H1 (cell line): Measurements from ENCODE around the gene LDLR. TPM values are rescaled to one million over a fixed set of nuclear protein-coding genes. Genes with fewer than 3 reads are reported as not detected.

Source experiments
- CTCF ChIA-PET: fragments of 300-600 bp; sonication (Branson Sonifier 250); formaldehyde crosslinking; loops from one replicate; lab custom pipeline; 2021; ENCODE audit not compliant: partially characterized antibody; lab: Charles Lee
- POLR2A ChIA-PET: fragments of 300-600 bp; sonication (Branson Sonifier 250); formaldehyde crosslinking; loops from one replicate; lab custom pipeline; 2021; ENCODE audit warnings: inconsistent platforms; ENCODE audit not compliant: partially characterized antibody; lab: Charles Lee
- DNase-seq, 2 experiments: peaks; one replicate each; pipeline versions ENCODE4 v3.0.0 to v3.0.0-alpha.2; 2010 to 2022; ENCODE audit warnings: low spot score in 2 of 2, low read depth in 1 of 2, mixed read lengths in 1 of 2
- FAIRE-seq: peaks from 2 replicates; lab custom pipeline; 2011; peaks lifted over from hg19 to GRCh38; lab: Jason Lieb, UNC
- H2AFZ ChIP-seq: 2 replicates; pipeline ENCODE4 v1.8.1; 2012; ENCODE audit warnings: low read length, inconsistent platforms
- H2AK5ac ChIP-seq: 2 replicates; pipeline ENCODE4 v1.6.1; 2013; ENCODE audit warnings: low read depth, low read length
- H2BK120ac ChIP-seq: replicated peaks from 2 replicates; pipeline ENCODE3; 2013; ENCODE audit warnings: low read depth, low read length, inconsistent platforms
- H2BK12ac ChIP-seq: 2 replicates; pipeline ENCODE4 v1.6.1; 2013; ENCODE audit warnings: low read depth, low read length
- H2BK15ac ChIP-seq: 2 replicates; pipeline ENCODE4 v1.6.1; 2013; ENCODE audit warnings: low read length
- H2BK20ac ChIP-seq: 2 replicates; pipeline ENCODE4 v1.6.1; 2013; ENCODE audit warnings: low read length
- H2BK5ac ChIP-seq: 2 replicates; pipeline ENCODE4 v1.6.1; 2013; ENCODE audit warnings: low read depth, low read length
- H3K14ac ChIP-seq: 2 replicates; pipeline ENCODE4 v1.6.1; 2013; ENCODE audit warnings: inconsistent platforms; ENCODE audit not compliant: insufficient read length
- H3K18ac ChIP-seq: 2 replicates; pipeline ENCODE4 v1.6.1; 2013; ENCODE audit warnings: low read length; ENCODE audit errors: extremely low read depth
- H3K23ac ChIP-seq: 2 replicates; pipeline ENCODE4 v1.6.1; 2013; ENCODE audit warnings: inconsistent platforms; ENCODE audit not compliant: insufficient read length
- H3K23me2 ChIP-seq: 2 replicates; pipeline ENCODE4 v1.6.1; 2013; ENCODE audit warnings: low read depth, low read length
- H3K27ac ChIP-seq: 2 replicates; pipeline ENCODE4 v1.6.1; 2011; ENCODE audit warnings: low read depth, low read length, inconsistent platforms
- H3K27me3 ChIP-seq, 4 experiments: replicated peaks in 1 of 4; 1 replicate in 1 of 4; 2 replicates in 3 of 4; pipeline versions ENCODE4 v1.6.1 to v1.8.1; 2011 to 2013; ENCODE audit warnings: low read length in 3 of 4, mild to moderate bottlenecking in 3 of 4, inconsistent platforms in 2 of 4, mixed read lengths in 2 of 4, moderate library complexity in 1 of 4; ENCODE audit not compliant: control insufficient read depth in 3 of 4, insufficient read depth in 3 of 4; ENCODE audit errors: extremely low read depth in 1 of 4
- H3K36me3 ChIP-seq, 4 experiments: 2 replicates each; pipeline versions ENCODE4 v1.6.1 to v1.8.1; 2011 to 2013; ENCODE audit warnings: mild to moderate bottlenecking in 4 of 4, low read length in 3 of 4, moderate library complexity in 2 of 4, control low read depth in 1 of 4, inconsistent platforms in 1 of 4; ENCODE audit not compliant: insufficient read depth in 4 of 4, control insufficient read depth in 2 of 4
- H3K4ac ChIP-seq: replicated peaks from 2 replicates; pipeline ENCODE3; 2013; ENCODE audit warnings: low read length, low read depth, mixed read lengths, inconsistent platforms; ENCODE audit not compliant: insufficient read length
- H3K4me1 ChIP-seq, 4 experiments: replicated peaks in 1 of 4; 1 replicate in 1 of 4; 2 replicates in 3 of 4; pipeline versions ENCODE4 v1.6.1 to v1.8.1; 2011 to 2013; ENCODE audit warnings: low read length in 3 of 4, inconsistent platforms in 2 of 4, mixed read lengths in 1 of 4; ENCODE audit not compliant: insufficient read depth in 4 of 4, control insufficient read depth in 3 of 4
- H3K4me2 ChIP-seq, 2 experiments: 2 replicates each; pipeline versions ENCODE4 v1.6.1 to v1.8.1; 2011 to 2013; ENCODE audit warnings: low read depth in 2 of 2, low read length in 2 of 2, control low read depth in 1 of 2, inconsistent platforms in 1 of 2, mild to moderate bottlenecking in 1 of 2; ENCODE audit not compliant: insufficient read depth in 1 of 2
- H3K4me3 ChIP-seq, 4 experiments: fragments of 200-600, 300-600 bp in 1 of 4; sonication (generic), shearing (Covaris generic), sonication (Bioruptor Twin) in 1 of 4; 2 replicates each; pipeline versions ENCODE4 v1.5.1 to v1.8.1; 2011 to 2016; ENCODE audit warnings: low read length in 4 of 4, low read depth in 3 of 4, control low read depth in 2 of 4, inconsistent platforms in 2 of 4, mild to moderate bottlenecking in 2 of 4, mixed read lengths in 1 of 4, moderate library complexity in 1 of 4; ENCODE audit not compliant: insufficient read depth in 2 of 4; ENCODE audit errors: extremely low read depth in 1 of 4
- H3K56ac ChIP-seq: replicated peaks from 2 replicates; pipeline ENCODE3; 2013; ENCODE audit warnings: low read depth, mild to moderate bottlenecking, mixed read lengths, low read length, inconsistent platforms; ENCODE audit not compliant: insufficient read length
- H3K79me1 ChIP-seq: 2 replicates; pipeline ENCODE4 v1.6.1; 2013; ENCODE audit warnings: low read depth, low read length, control low read depth
- H3K79me2 ChIP-seq, 2 experiments: 2 replicates each; pipeline versions ENCODE4 v1.6.1 to v1.8.1; 2012 to 2013; ENCODE audit warnings: low read length in 2 of 2, mild to moderate bottlenecking in 2 of 2, inconsistent platforms in 1 of 2; ENCODE audit not compliant: insufficient read depth in 2 of 2, control insufficient read depth in 1 of 2
- H3K9ac ChIP-seq, 4 experiments: replicated peaks in 1 of 4; 1 replicate in 1 of 4; 2 replicates in 3 of 4; pipeline versions ENCODE4 v1.6.1 to v1.8.1; 2011 to 2013; ENCODE audit warnings: low read depth in 3 of 4, low read length in 3 of 4, control low read depth in 2 of 4, mild to moderate bottlenecking in 2 of 4, moderate library complexity in 2 of 4, inconsistent platforms in 1 of 4; ENCODE audit errors: extremely low read depth in 1 of 4
- H3K9me3 ChIP-seq, 2 experiments: 2 replicates each; pipeline versions ENCODE4 v1.6.1 to v1.8.1; 2012 to 2013; ENCODE audit warnings: mild to moderate bottlenecking in 2 of 2, moderate library complexity in 2 of 2, control low read depth in 1 of 2, inconsistent platforms in 1 of 2, low read depth in 1 of 2, low read length in 1 of 2, mixed read lengths in 1 of 2; ENCODE audit not compliant: insufficient read depth in 2 of 2
- H4K20me1 ChIP-seq, 2 experiments: replicated peaks in 1 of 2; 2 replicates each; pipeline versions ENCODE3 to v1.8.1; 2011 to 2013; ENCODE audit warnings: inconsistent platforms in 2 of 2, low read length in 2 of 2, mild to moderate bottlenecking in 1 of 2; ENCODE audit not compliant: insufficient read depth in 2 of 2, control insufficient read depth in 1 of 2
- H4K5ac ChIP-seq: 2 replicates; pipeline ENCODE4 v1.6.1; 2013; ENCODE audit warnings: low read length, low read depth, mixed read lengths, inconsistent platforms; ENCODE audit not compliant: insufficient read length
- H4K8ac ChIP-seq: 2 replicates; pipeline ENCODE4 v1.8.0; 2013; ENCODE audit warnings: mild to moderate bottlenecking, moderate library complexity, low read length, inconsistent platforms; ENCODE audit not compliant: insufficient read depth; ENCODE audit errors: extremely low read depth
- H4K91ac ChIP-seq: replicated peaks from 2 replicates; pipeline ENCODE3; 2013; ENCODE audit warnings: low read length, mixed read lengths, inconsistent platforms; ENCODE audit not compliant: insufficient read length
- ASH2L ChIP-seq: fragments of 200-600, 300-600 bp; sonication (generic); IDR thresholded peaks from one replicate; pipeline ENCODE4 v1.7.1; 2017; ENCODE audit warnings: low read length
- POLR2AphosphoS5 ChIP-seq: IDR thresholded peaks from 2 replicates; pipeline ENCODE4 v1.6.1; 2011; ENCODE audit warnings: low read depth, low read length
- WGBS, 2 experiments: shearing (Covaris generic) in 1 of 2; methylation state at CpG; one replicate each; pipeline versions ENCODE4 v1.1.6 to v1.1.7; 2013 to 2015; ENCODE audit warnings: low lambda C conversion rate in 2 of 2, mixed read lengths in 2 of 2, inconsistent platforms in 1 of 2, low coverage in 1 of 2, missing lambda C conversion rate in 1 of 2; ENCODE audit not compliant: insufficient replicate concordance in 2 of 2, insufficient coverage in 1 of 2, insufficient read length in 1 of 2; ENCODE audit errors: extremely low coverage in 1 of 2, missing lambda C conversion rate in 1 of 2; 5-methylcytosine and 5-hydroxymethylcytosine counted together
- polyA plus RNA-seq, 7 experiments: library from polyadenylated mRNA; depleted of rRNA in 3 of 7; stranded (reverse) in 5 of 7; unstranded in 2 of 7; fragments of >200 nt in 5 of 7; fragments of 200-250 nt in 2 of 7; gene quantifications; 1 replicate in 5 of 7; 2 replicates in 1 of 7; 4 replicates in 1 of 7; pipeline versions ENCODE4 v1.2.1 to v1.2.3, GENCODE V29; 2011 to 2013; ENCODE audit warnings: missing spikeins in 2 of 7, mixed read lengths in 2 of 7
- total RNA-seq: library from RNA; stranded (reverse); fragmentation: NEBNext Ultra II Directional; extraction: Animal tissue kit (Norgen Biotek cat#: 25700); gene quantifications from 2 replicates; pipeline ENCODE4 v1.2.1, GENCODE V29; 2021

The LDLR gene
- total and polyA plus RNA-seq, 2 of the 8 experiments (the other 6 are each of a cell fraction or from before 2014, with no cell fraction given) = 70.1 to 118 TPM

- DNase-seq = no peak
- Histone ChIP-seq H3K14ac (no peak overlapping the region), H3K4me2 (no peak overlapping the region), H4K20me1 (peaks cover 30 to 50% of the 10 kb centered on the region in 2 experiments), H4K8ac (no peak overlapping the region; the same call in 1 of the 2 replicates), H4K5ac (no peak overlapping the region), H3K9ac (peak overlapping the region in 1 of 4 experiments; percentile 7; a peak in 2 of 7 replicates)
- WGBS, 2 experiments = 89% methylated on average over 10 of the region's 10 CpGs; no CpG with 5 or more reads in 1 of the 2 experiments
- CTCF ChIA-PET = no interaction called here
- TF ChIP-seq POLR2AphosphoS5 (peak; percentile 63; the same call in 1 of the 2 replicates), ASH2L (no peak)
- TF ChIP-seq, all 59 proteins: peak for 1
- H2BK120ac ChIP-seq = no peak overlapping the region
- H3K4me3 ChIP-seq = no peak overlapping the region
- H2BK15ac ChIP-seq = no peak overlapping the region
- peaks cover 7% of the 10 kb centered on the region for H3K79me1 ChIP-seq
- peaks cover 3% of the 10 kb centered on the region; the same call in 1 of the 2 replicates for H3K23me2 ChIP-seq
- H3K56ac ChIP-seq = no peak overlapping the region
- no peaks in the 10 kb centered on the region for H3K9me3 ChIP-seq
- H4K91ac ChIP-seq = no peak overlapping the region
- H2BK12ac ChIP-seq = no peak overlapping the region
- H3K4ac ChIP-seq = no peak overlapping the region
- no peak overlapping the region for H3K23ac ChIP-seq
- no peak for FAIRE-seq
- H2BK5ac ChIP-seq = no peak overlapping the region
- H3K27me3 ChIP-seq = no peaks in the 10 kb centered on the region
- peaks cover 47 to 95% of the 10 kb centered on the region in 2 experiments for H3K79me2 ChIP-seq
- H2AFZ ChIP-seq = no peak overlapping the region
- no peak overlapping the region for H2BK20ac ChIP-seq
- H3K27ac ChIP-seq = 0 out of 2 replicates have a peak overlapping the region, but pooled peaks have one; percentile 38
- POLR2A ChIA-PET = interaction anchor here (0.9 to 1.1 kb wide), 2 partner anchors 12 to 76 kb away, joined by 3 read pairs; no protein-coding TSS in a partner anchor
- H3K36me3 ChIP-seq = peaks cover 20 to 91% (median 37%) of the 10 kb centered on the region in 4 experiments
- H3K4me1 ChIP-seq = peaks cover 4 to 7% (median 6%) of the 10 kb centered on the region in 4 experiments
- H3K18ac ChIP-seq = no peak overlapping the region
- no peak overlapping the region for H2AK5ac ChIP-seq
Measured at GRCh38 chr19:11096210-11096841, 7.1 kb downstream of the LDLR start.
